Measurements from ENCODE around the gene RALB. TPM values are rescaled to one million over a fixed set of nuclear protein-coding genes. Genes with fewer than 3 reads are reported as not detected.

RALB gene
- total RNA-seq, 1 experiment from 2014 or later, result 24.6 TPM

DNA sequence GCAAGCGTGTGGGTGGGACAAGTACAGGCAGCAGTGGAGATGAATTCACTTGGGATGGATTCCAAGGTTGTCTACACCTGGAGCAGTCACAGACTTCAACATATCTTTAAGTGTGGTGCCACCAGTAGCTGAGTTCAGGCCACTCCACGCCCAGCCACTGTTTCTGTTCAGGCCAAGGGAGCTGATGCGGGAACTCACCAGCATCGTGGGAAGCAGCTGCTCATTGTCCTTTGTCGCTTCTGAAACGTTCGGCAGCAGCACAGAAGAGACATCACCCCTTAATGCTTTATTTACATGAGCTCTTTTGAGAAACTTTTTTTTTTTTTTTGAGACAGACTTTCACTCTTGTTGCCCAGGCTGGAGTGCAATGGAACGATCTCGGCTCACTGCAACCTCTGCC is 73.4 kb downstream of the RALB start:
- no peaks in the 10 kb centered on the region for H3K4me1 ChIP-seq (ENCODE audit: insufficient read depth, low read length)
- WGBS (ENCODE audit: extremely low coverage, insufficient read length, low lambda C conversion rate), result no CpG with 5 or more reads among the region's 9 CpGs

More for the DNA sequence above, 73.4 kb downstream of the RALB start:
- no peaks in the 10 kb centered on the region for H3K36me3 Mint-ChIP-seq (ENCODE audit: insufficient read depth in 1 of 3, low read depth in 3 of 3)
- DNase-seq, result no peak
- no peaks in the 10 kb centered on the region for H4K20me1 ChIP-seq (ENCODE audit: control insufficient read depth, insufficient read depth, insufficient read length)
- no peaks in the 10 kb centered on the region for H3K23me2 ChIP-seq (ENCODE audit: insufficient read length, low read depth, low read length, poor library complexity, severe bottlenecking)
- H2BK5ac ChIP-seq (ENCODE audit: insufficient read length, low read length), result no peak overlapping the region
- no peaks in the 10 kb centered on the region for H3K4me1 Mint-ChIP-seq
- peaks cover 84% of the 10 kb centered on the region for H3K27me3 Mint-ChIP-seq (ENCODE audit: low read depth)
- H3T11ph ChIP-seq (ENCODE audit: low read length), result no peak overlapping the region
- no peaks in the 10 kb centered on the region for H3K79me1 ChIP-seq (ENCODE audit: insufficient read depth, low read depth, low read length, poor library complexity, severe bottlenecking)
- H3K14ac ChIP-seq (ENCODE audit: insufficient read depth, low read length), result no peak overlapping the region
- no peak overlapping the region for H3K4me2 ChIP-seq (ENCODE audit: insufficient read depth, insufficient read length, low read length)
- H4K91ac ChIP-seq (ENCODE audit: insufficient read length, low read depth, low read length), result no peak overlapping the region
- no peak overlapping the region for H2BK20ac ChIP-seq (ENCODE audit: low read depth, low read length, poor library complexity, severe bottlenecking)
- no peaks in the 10 kb centered on the region for H3K9me3 Mint-ChIP-seq
- TF ChIP-seq, protein P1, sequence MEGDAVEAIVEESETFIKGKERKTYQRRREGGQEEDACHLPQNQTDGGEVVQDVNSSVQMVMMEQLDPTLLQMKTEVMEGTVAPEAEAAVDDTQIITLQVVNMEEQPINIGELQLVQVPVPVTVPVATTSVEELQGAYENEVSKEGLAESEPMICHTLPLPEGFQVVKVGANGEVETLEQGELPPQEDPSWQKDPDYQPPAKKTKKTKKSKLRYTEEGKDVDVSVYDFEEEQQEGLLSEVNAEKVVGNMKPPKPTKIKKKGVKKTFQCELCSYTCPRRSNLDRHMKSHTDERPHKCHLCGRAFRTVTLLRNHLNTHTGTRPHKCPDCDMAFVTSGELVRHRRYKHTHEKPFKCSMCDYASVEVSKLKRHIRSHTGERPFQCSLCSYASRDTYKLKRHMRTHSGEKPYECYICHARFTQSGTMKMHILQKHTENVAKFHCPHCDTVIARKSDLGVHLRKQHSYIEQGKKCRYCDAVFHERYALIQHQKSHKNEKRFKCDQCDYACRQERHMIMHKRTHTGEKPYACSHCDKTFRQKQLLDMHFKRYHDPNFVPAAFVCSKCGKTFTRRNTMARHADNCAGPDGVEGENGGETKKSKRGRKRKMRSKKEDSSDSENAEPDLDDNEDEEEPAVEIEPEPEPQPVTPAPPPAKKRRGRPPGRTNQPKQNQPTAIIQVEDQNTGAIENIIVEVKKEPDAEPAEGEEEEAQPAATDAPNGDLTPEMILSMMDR (conservative IDR thresholded peaks at IDR 0.05), result no peak
- no peak overlapping the region for H4K5ac ChIP-seq (ENCODE audit: insufficient read length, low read depth, low read length)
- no peaks in the 10 kb centered on the region for H3K27me3 ChIP-seq (ENCODE audit: insufficient read depth, low read length)
- no peak overlapping the region for H2BK15ac ChIP-seq (ENCODE audit: low read depth, low read length)
- H2AFZ ChIP-seq (ENCODE audit: low read length), result no peak overlapping the region
- no peak overlapping the region for H3K56ac ChIP-seq (ENCODE audit: insufficient read length, low read depth, low read length)
- no peak overlapping the region for H3K18ac ChIP-seq (ENCODE audit: insufficient read length, low read depth, low read length)
- no peak overlapping the region for H3K27ac Mint-ChIP-seq
- no peaks in the 10 kb centered on the region for H3K9me3 ChIP-seq (ENCODE audit: control insufficient read depth, low read depth, low read length)
- no peak overlapping the region for H4K8ac ChIP-seq (replicated peaks; ENCODE audit: insufficient read length, low read depth, low read length)
- no peak overlapping the region for H3K4ac ChIP-seq (ENCODE audit: low read depth, low read length)
- no peak overlapping the region for H2BK120ac ChIP-seq (ENCODE audit: low read depth, low read length, poor library complexity, severe bottlenecking)
- H3K23ac ChIP-seq (ENCODE audit: insufficient read length, low read depth, low read length), result no peak overlapping the region
- no peak overlapping the region for H2BK12ac ChIP-seq (ENCODE audit: insufficient read length, low read depth, low read length)
- H3K27ac ChIP-seq (ENCODE audit: insufficient read length, low read depth, low read length), result no peak overlapping the region
- no peaks in the 10 kb centered on the region for H3K79me2 ChIP-seq (ENCODE audit: insufficient read depth, low read length)
- H3K4me3 Mint-ChIP-seq, result no peak overlapping the region
- H2AK5ac ChIP-seq (ENCODE audit: insufficient read length, low read length), result no peak overlapping the region
- H3K9ac ChIP-seq (ENCODE audit: extremely low read depth, insufficient read length, low read length), result no peak overlapping the region

Measured in H9 (cell line).